Thyroid gland (tissue), 4 donors: ENCODE measurements around the gene PPP1R12A.

Experiments
- CTCF ChIP-seq, 6 experiments: fragments of 200-600 bp in 3 of 6; fragments of 450-650 bp in 3 of 6; sonication (generic) in 3 of 6; IDR thresholded peaks; one replicate each; pipeline ENCODE4 v1.5.1; 2016 to 2019; ENCODE audit warnings: antibody characterized with exemption in 6 of 6, mild to moderate bottlenecking in 2 of 6, inconsistent platforms in 1 of 6, moderate library complexity in 1 of 6
- POLR2A ChIP-seq, 2 donors: fragments of 450-650 bp; IDR thresholded peaks; one replicate each; pipeline ENCODE4 v1.6.1; 2017; ENCODE audit warnings: antibody characterized with exemption in 2 of 2, mild to moderate bottlenecking in 2 of 2, moderate library complexity in 1 of 2

GRCh38 chr12:79891506-79892162, 43.3 kb downstream of the PPP1R12A start:
- TF ChIP-seq CTCF (IDR thresholded peaks at IDR 0.05): no peak
- TF ChIP-seq POLR2A (IDR thresholded peaks at IDR 0.05): no peak
